Heart left ventricle (tissue), 16 donors: Measurements from ENCODE around the gene OR8B3. TPM values are rescaled to one million over a fixed set of nuclear protein-coding genes. Genes with fewer than 3 reads are reported as not detected.
A peak's percentile ranks its signal among the peaks of the same experiment; 100 is the strongest.
"Not testable (repeated sequence)": the region's sequence is repeated elsewhere in the genome, so short reads cannot be mapped to it uniquely, and the experiment has no call there.

Experiments used
- ATAC-seq, 4 donors: fragments of 200-7000 bp; cut with Tn5 transposase; one replicate each; pipeline ENCODE4 v1.9.1; 2020 to 2022; ENCODE audit warnings: moderate library complexity in 4 of 4, mild to moderate bottlenecking in 3 of 4, moderate number of reproducible peaks in 1 of 4
- DNase-seq, 5 donors: peaks; one replicate each; pipeline ENCODE4 v3.0.0-alpha.2; 2020
- H3K27ac ChIP-seq, 12 donors: fragments of 200-600 bp; sonication (generic) in 4 of 12; one replicate each; pipeline versions ENCODE4 v1.5.0 to v1.8.0; 2016 to 2022; ENCODE audit warnings: mild to moderate bottlenecking in 2 of 12
- H3K27me3 ChIP-seq, 9 donors: fragments of 200-600 bp; sonication (generic) in 2 of 9; one replicate each; pipeline versions ENCODE4 v1.5.1 to v1.8.0; 2016 to 2022; ENCODE audit warnings: mild to moderate bottlenecking in 3 of 9
- H3K36me3 ChIP-seq, 9 donors: fragments of 200-600 bp; sonication (generic) in 2 of 9; one replicate each; pipeline versions ENCODE4 v1.5.0 to v1.8.0; 2018 to 2022; ENCODE audit warnings: mild to moderate bottlenecking in 2 of 9
- H3K4me1 ChIP-seq, 12 donors: fragments of 200-600 bp; sonication (generic) in 4 of 12; one replicate each; pipeline versions ENCODE4 v1.5.0 to v1.8.0; 2016 to 2022; ENCODE audit warnings: mild to moderate bottlenecking in 3 of 12
- H3K4me3 ChIP-seq, 12 donors: fragments of 200-600 bp; sonication (generic) in 4 of 12; one replicate each; pipeline versions ENCODE4 v1.5.0 to v1.8.0; 2017 to 2022; ENCODE audit warnings: mild to moderate bottlenecking in 9 of 12, moderate library complexity in 4 of 12
- H3K9me3 ChIP-seq, 12 donors: fragments of 200-600 bp; sonication (generic) in 4 of 12; one replicate each; pipeline versions ENCODE4 v1.5.0 to v1.8.0; 2016 to 2022; ENCODE audit warnings: mild to moderate bottlenecking in 1 of 12
- CTCF ChIP-seq, 12 donors: fragments of 200-600 bp; sonication (generic) in 4 of 12; IDR thresholded peaks; one replicate each; pipeline versions ENCODE4 v1.5.0 to v1.8.0; 2018 to 2022; ENCODE audit warnings: antibody characterized with exemption in 12 of 12, mild to moderate bottlenecking in 5 of 12
- POLR2A ChIP-seq, 2 donors: fragments of 450-650 bp; IDR thresholded peaks; one replicate each; pipeline ENCODE4 v1.6.1; 2017; ENCODE audit warnings: antibody characterized with exemption in 2 of 2, mild to moderate bottlenecking in 2 of 2, moderate library complexity in 2 of 2
- WGBS, 4 donors: extraction: QIAGEN DNeasy Blood & Tissue Kit in 2 of 4; methylation state at CpG; one replicate each; pipeline versions ENCODE4 v1.1.5 to v1.1.7; 2013 to 2018; 5-methylcytosine and 5-hydroxymethylcytosine counted together
- intact Hi-C, 10 donors: fragments of 100-400 bp; cut with DNase I; formaldehyde crosslinking; loops; one replicate each; pipeline versions ENCODE4 v1.11.1 to v1.14.2; 2022
- polyA plus RNA-seq, 2 donors: library from polyadenylated mRNA; stranded (reverse); fragments of 200-250 nt; gene quantifications; one replicate each; pipeline ENCODE4 v1.2.3, GENCODE V29; 2013
- total RNA-seq, 9 donors: library from RNA; depleted of rRNA in 2 of 9; stranded (reverse); fragments of >200 nt in 2 of 9; fragmentation: NEBNext Ultra II Directional in 3 of 9; extraction: Animal tissue kit (Norgen Biotek cat#: 25700) in 3 of 9; gene quantifications; one replicate each; pipeline versions ENCODE4 v1.1.0 to v1.2.4, GENCODE V29; 2016 to 2023
- donor health status: ischemic (EF 13 %, LVEDD 7.1; RV severe dilation, severe dysfunction).
- donor health status: healthy with polysubstance abuse.
- donor health status: DM: no; HTN: yes; CAD: no.
- donor health status: DM: no; HTN: no; CAD: no.
- donor health status: ischemic (EF 25% LVEDD 6.9; RV normal size, moderate dysfunction).
- donor health status: ischemic (EF 25% LVEDD 5.7; RV mildly dilated, moderate dysfunction).
- donor health status: healthy.
- donor health status: DM: yes; HTN: yes; CAD: no.
- donor health status: ischemic (EF 35%, LVEDD 5.7; RV mildly dilated, moderate dysfunction).
- donor health status: nonischemic (EF 11% LVEDD 7.7; RV severe dilation, severe dysfunction).
- donor health status: DM: yes; HTN: yes; CAD: no.
- donor health status: PGD.
- donor health status: ischemic (EF 29% LVEDD 5.4; RV normal size, mild dysfunction).
- donor health status: nonischemic (EF 23%, LVEDD 6.1; RV moderate dilation, normal function).

Gene OR8B3
- total and polyA plus RNA-seq, 11 donors = not detected

GRCh38 chr11:124415356-124415923 lies 16.6 kb upstream of the OR8B3 start:
- intact Hi-C loops = loop anchor here in 6 of 10 donors (1.0 to 5.0 kb wide), 5 partner anchors 167 to 175 kb away; no protein-coding TSS in a partner anchor
- TF ChIP-seq POLR2A (IDR thresholded peaks at IDR 0.05) (no peak), CTCF (IDR thresholded peaks at IDR 0.05) (peak; percentile 52 to 84 (median 69))
- Histone ChIP-seq H3K4me1 (no peaks in the 10 kb centered on the region), H3K9me3 (no peaks in the 10 kb centered on the region), H3K27me3 (peaks cover 0 to 26% (median 0%) of the 10 kb centered on the region in 9 donors), H3K27ac (no peak overlapping the region), H3K4me3 (no peak overlapping the region), H3K36me3 (no peaks in the 10 kb centered on the region)
- ATAC-seq (no peak), DNase-seq (no peak)
- 18 to 19% (median 19%) methylated on average over 5 of the region's 5 CpGs for WGBS, 4 donors

- Histone ChIP-seq H3K9me3 (no peaks in the 10 kb centered on the region), H3K4me1 (no peaks in the 10 kb centered on the region), H3K4me3 (no peak overlapping the region), H3K36me3 (no peaks in the 10 kb centered on the region), H3K27me3 (peaks cover 0 to 13% (median 0%) of the 10 kb centered on the region in 9 donors), H3K27ac (no peak overlapping the region)
- no peak for TF ChIP-seq CTCF (IDR thresholded peaks at IDR 0.05)
- no peak for TF ChIP-seq POLR2A (IDR thresholded peaks at IDR 0.05)
- WGBS, 4 donors = 80 to 85% (median 84%) methylated on average over 7 of the region's 7 CpGs
- intact Hi-C loops = loop anchor here in 4 of 10 donors (5.0 kb wide), 2 partner anchors 177 to 507 kb away; partner anchors contain the start of gene HEPN1 (in 1 of the 4)
- ATAC-seq (no peak), DNase-seq (no peak)
Observed at GRCh38 chr11:124409906-124410305, 11.1 kb upstream of the OR8B3 start.

- Histone ChIP-seq H3K36me3 (no peaks in the 10 kb centered on the region), H3K27ac (no peak overlapping the region), H3K9me3 (no peaks in the 10 kb centered on the region), H3K4me3 (no peak overlapping the region), H3K4me1 (no peaks in the 10 kb centered on the region), H3K27me3 (no peaks in the 10 kb centered on the region)
- TF ChIP-seq CTCF (IDR thresholded peaks at IDR 0.05) (no peak), POLR2A (IDR thresholded peaks at IDR 0.05) (no peak)
- 53 to 67% (median 62%) methylated on average over 2 of the region's 2 CpGs for WGBS, 4 donors
- no peak for ATAC-seq
- intact Hi-C loops = loop anchor here in 1 of 10 donors (5.0 kb wide), 1 partner anchor 512 kb away; the partner anchor contains the start of gene HEPN1
- no peak for DNase-seq
Observed at GRCh38 chr11:124405581-124405980, 6.8 kb upstream of the OR8B3 start.

GRCh38 chr11:124403186-124403585 lies 4.4 kb upstream of the OR8B3 start:
- intact Hi-C loops, H3K4me1 ChIP-seq, H3K9me3 ChIP-seq, H3K27ac ChIP-seq, H3K27me3 ChIP-seq, H3K36me3 ChIP-seq, ATAC-seq, H3K4me3 ChIP-seq, DNase-seq: not testable (repeated sequence)
- WGBS, 4 donors = 86 to 96% (median 91%) methylated on average over 8 to 27 of the region's 27 CpGs
